ENCODE results near the gene GALNT14.

The GALNT14 gene

DNA sequence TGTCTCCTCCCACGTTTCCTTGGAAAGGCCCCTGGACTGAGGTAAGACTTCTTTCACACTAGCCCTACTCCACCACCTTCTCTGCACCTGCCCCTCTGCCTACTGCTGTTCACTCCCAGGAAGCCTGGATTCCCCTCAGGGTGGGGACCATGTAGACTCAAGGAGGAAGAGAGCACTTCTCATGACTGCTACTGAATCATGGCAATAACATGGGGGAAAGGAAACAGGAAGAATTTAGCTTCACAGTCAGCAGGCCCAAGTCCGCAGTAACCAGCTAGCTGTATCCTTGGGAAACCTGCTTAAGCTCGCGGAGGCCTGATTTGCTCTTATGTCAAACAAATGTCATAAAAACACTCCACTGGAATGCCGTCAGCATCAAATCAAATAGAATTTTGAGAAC is 204.7 kb downstream of the GALNT14 start:
- no peak overlapping the region for H3K4me2 ChIP-seq
- no peaks in the 10 kb centered on the region for H4K20me1 ChIP-seq (ENCODE audit: insufficient read depth)
- H3K27ac ChIP-seq, result no peak overlapping the region
- no peaks in the 10 kb centered on the region for H3K4me1 ChIP-seq (ENCODE audit: low read depth, poor library complexity, severe bottlenecking)
- no peak overlapping the region for H2AFZ ChIP-seq (ENCODE audit: low read depth)
- TF ChIP-seq, protein P1, sequence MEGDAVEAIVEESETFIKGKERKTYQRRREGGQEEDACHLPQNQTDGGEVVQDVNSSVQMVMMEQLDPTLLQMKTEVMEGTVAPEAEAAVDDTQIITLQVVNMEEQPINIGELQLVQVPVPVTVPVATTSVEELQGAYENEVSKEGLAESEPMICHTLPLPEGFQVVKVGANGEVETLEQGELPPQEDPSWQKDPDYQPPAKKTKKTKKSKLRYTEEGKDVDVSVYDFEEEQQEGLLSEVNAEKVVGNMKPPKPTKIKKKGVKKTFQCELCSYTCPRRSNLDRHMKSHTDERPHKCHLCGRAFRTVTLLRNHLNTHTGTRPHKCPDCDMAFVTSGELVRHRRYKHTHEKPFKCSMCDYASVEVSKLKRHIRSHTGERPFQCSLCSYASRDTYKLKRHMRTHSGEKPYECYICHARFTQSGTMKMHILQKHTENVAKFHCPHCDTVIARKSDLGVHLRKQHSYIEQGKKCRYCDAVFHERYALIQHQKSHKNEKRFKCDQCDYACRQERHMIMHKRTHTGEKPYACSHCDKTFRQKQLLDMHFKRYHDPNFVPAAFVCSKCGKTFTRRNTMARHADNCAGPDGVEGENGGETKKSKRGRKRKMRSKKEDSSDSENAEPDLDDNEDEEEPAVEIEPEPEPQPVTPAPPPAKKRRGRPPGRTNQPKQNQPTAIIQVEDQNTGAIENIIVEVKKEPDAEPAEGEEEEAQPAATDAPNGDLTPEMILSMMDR (conservative IDR thresholded peaks at IDR 0.05; ENCODE audit: low read depth, low read length), result no peak
- no peak overlapping the region for H3K4me3 ChIP-seq (IDR thresholded peaks at IDR 0.05; ENCODE audit: insufficient read depth, low read depth, low read length)
- no peaks in the 10 kb centered on the region for H3K79me2 ChIP-seq (ENCODE audit: insufficient read depth, low read depth)
- H3K27me3 ChIP-seq (ENCODE audit: insufficient read depth, low read depth), result no peaks in the 10 kb centered on the region
- no peaks in the 10 kb centered on the region for H3K36me3 ChIP-seq (ENCODE audit: insufficient read depth)
- H3K9ac ChIP-seq, result no peak overlapping the region

DNA sequence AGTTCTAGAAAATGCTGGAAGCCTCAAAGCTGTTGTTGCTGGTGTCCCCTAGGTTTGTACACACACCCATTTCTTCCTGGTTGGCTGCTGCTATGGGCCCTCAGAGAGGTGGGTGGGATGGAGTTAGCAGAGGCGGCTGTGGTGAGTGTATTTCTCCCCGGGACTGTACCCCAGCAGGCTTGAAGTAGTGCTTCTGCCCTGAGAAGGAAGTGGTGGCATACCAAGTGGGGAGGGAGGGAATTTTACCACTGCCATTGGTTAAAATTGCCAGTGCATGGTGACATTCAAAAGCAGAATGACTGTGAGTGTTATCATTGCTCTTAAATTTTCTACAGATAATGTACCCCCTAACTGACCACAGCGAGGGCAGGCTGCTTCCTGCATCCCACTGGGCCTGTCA is 205.4 kb downstream of the GALNT14 start:
- Histone ChIP-seq H3K4me3 (IDR thresholded peaks at IDR 0.05; ENCODE audit: insufficient read depth, low read depth, low read length) (no peak overlapping the region), H3K9ac (no peak overlapping the region), H3K79me2 (ENCODE audit: insufficient read depth, low read depth) (no peaks in the 10 kb centered on the region), H3K4me2 (no peak overlapping the region), H3K36me3 (ENCODE audit: insufficient read depth) (no peaks in the 10 kb centered on the region), H2AFZ (ENCODE audit: low read depth) (no peak overlapping the region), H3K27ac (no peak overlapping the region), H3K27me3 (ENCODE audit: insufficient read depth, low read depth) (no peaks in the 10 kb centered on the region), H3K4me1 (ENCODE audit: low read depth, poor library complexity, severe bottlenecking) (no peaks in the 10 kb centered on the region), H4K20me1 (ENCODE audit: insufficient read depth) (no peaks in the 10 kb centered on the region)
- TF ChIP-seq, protein P1 (conservative IDR thresholded peaks at IDR 0.05; ENCODE audit: low read depth, low read length), result no peak

DNA sequence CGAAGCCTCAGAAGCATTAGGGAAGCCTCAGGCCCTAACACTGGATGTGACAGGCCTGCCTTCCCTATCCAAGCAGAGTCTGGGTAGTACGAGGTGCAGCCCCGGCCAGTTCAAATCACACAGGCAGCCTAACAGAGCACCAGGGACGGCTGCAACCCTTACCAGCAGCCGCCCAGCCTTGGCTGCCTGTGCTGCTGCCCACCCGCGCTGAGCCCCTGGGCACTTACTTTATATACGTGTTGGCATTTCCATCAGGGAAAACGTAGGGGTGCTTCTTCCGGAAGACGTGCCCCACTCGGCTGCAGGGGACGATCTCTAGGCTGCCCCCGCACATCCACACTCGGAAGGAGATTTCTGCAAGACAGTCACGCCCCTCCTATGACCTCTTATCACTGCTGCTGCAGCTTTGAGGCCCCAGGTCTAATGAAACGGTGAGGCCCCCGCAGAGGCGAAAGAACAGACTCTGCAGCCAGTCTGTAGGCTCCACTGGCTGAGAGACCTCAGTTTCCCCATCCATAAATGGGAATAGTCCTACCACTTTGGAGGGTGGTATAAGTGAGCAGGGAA is 206.3 kb downstream of the GALNT14 start:
- Histone ChIP-seq H3K27ac (no peak overlapping the region), H3K36me3 (ENCODE audit: insufficient read depth) (no peaks in the 10 kb centered on the region), H2AFZ (ENCODE audit: low read depth) (no peak overlapping the region), H3K4me1 (ENCODE audit: low read depth, poor library complexity, severe bottlenecking) (no peaks in the 10 kb centered on the region), H3K4me3 (IDR thresholded peaks at IDR 0.05; ENCODE audit: insufficient read depth, low read depth, low read length) (no peak overlapping the region), H3K79me2 (ENCODE audit: insufficient read depth, low read depth) (no peaks in the 10 kb centered on the region), H3K4me2 (no peak overlapping the region), H4K20me1 (ENCODE audit: insufficient read depth) (no peaks in the 10 kb centered on the region), H3K9ac (no peak overlapping the region), H3K27me3 (ENCODE audit: insufficient read depth, low read depth) (no peaks in the 10 kb centered on the region)
- TF ChIP-seq, protein P1 (conservative IDR thresholded peaks at IDR 0.05; ENCODE audit: low read depth, low read length), result no peak

DNA sequence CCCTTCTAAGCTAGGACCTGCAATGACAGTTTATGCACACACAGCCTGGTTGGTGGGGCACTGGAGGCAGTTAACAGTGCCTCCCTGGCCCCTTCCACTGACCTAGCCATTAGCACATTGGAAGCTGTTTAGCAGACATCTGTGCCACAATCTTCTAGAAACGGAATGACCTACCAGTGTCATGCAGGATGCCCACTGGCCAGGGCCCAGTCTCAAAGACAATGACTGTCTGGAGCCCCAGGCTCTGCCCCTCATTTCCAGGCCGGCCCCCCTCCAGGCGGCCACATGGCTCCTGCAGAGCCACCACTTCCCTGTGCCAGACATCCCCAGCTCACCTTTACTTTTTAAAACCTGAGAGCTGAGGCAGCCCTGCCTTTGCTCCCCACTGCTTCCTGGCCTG is 207.5 kb downstream of the GALNT14 start:
- Histone ChIP-seq H3K27ac (no peak overlapping the region), H3K4me1 (ENCODE audit: low read depth, poor library complexity, severe bottlenecking) (no peaks in the 10 kb centered on the region), H4K20me1 (ENCODE audit: insufficient read depth) (no peaks in the 10 kb centered on the region), H3K9ac (no peak overlapping the region), H3K27me3 (ENCODE audit: insufficient read depth, low read depth) (no peaks in the 10 kb centered on the region), H3K4me2 (no peak overlapping the region), H3K36me3 (ENCODE audit: insufficient read depth) (no peaks in the 10 kb centered on the region), H2AFZ (ENCODE audit: low read depth) (no peak overlapping the region), H3K79me2 (ENCODE audit: insufficient read depth, low read depth) (no peaks in the 10 kb centered on the region), H3K4me3 (IDR thresholded peaks at IDR 0.05; ENCODE audit: insufficient read depth, low read depth, low read length) (no peak overlapping the region)
- TF ChIP-seq, protein P1 (conservative IDR thresholded peaks at IDR 0.05; ENCODE audit: low read depth, low read length), result no peak

Measured in KMS-11 (cell line).